DOHH2 (cell line): Measurements from ENCODE around the gene MAML2.

ENCODE experiments used
- CTCF ChIP-seq: fragments of 200-600 bp; sonication (generic); IDR thresholded peaks from one replicate; pipeline ENCODE4 v1.5.1; 2014; ENCODE audit warnings: antibody characterized with exemption, mild to moderate bottlenecking, low read depth, low read length; ENCODE audit not compliant: poor library complexity, severe bottlenecking
- EZH2phosphoT487 ChIP-seq: fragments of 200-600 bp; sonication (generic); IDR thresholded peaks from 2 replicates; pipeline ENCODE4 v1.6.1; 2017; ENCODE audit warnings: borderline replicate concordance, mild to moderate bottlenecking, antibody characterized with exemption, low read length, moderate library complexity, mixed read lengths

GRCh38 chr11:96206955-96207354 lies 136.0 kb downstream of the MAML2 start:
- TF ChIP-seq CTCF: no peak
- TF ChIP-seq EZH2phosphoT487: no peak
